GM21723 (cell line): ENCODE data around the gene HDAC2.
"Not testable (repeated sequence)": the region's sequence is repeated elsewhere in the genome, so short reads cannot be mapped to it uniquely, and the experiment has no call there.

Experiments used
- ATAC-seq: cut with Tn5 transposase; IDR thresholded peaks from one replicate; pipeline ENCODE4 v1.9.1; 2021; ENCODE audit warnings: mild to moderate bottlenecking, moderate library complexity; ENCODE audit not compliant: unreplicated experiment

The HDAC2 gene

GRCh38 chr6:113970805-113971676, at the start of gene HDAC2:
Gene HDAC2, minus strand, starts transcription at chr6:113971148. Its CDS starts 240 bp downstream, at chr6:113970908.
- peak; percentile 81 for ATAC-seq

GRCh38 chr6:114020196-114020595, 49.2 kb upstream of the HDAC2 start:
- no peak for ATAC-seq

- not testable (repeated sequence) for ATAC-seq
Measured at GRCh38 chr6:114017146-114017545, 46.2 kb upstream of the HDAC2 start.

GRCh38 chr6:114014106-114014505, 43.2 kb upstream of the HDAC2 start:
- not testable (repeated sequence) for ATAC-seq

- not testable (repeated sequence) for ATAC-seq
Measured at GRCh38 chr6:114011486-114011885, 40.5 kb upstream of the HDAC2 start.

- no peak for ATAC-seq
Measured at GRCh38 chr6:114010540-114010939, 39.6 kb upstream of the HDAC2 start.

GRCh38 chr6:114009192-114009591, 38.2 kb upstream of the HDAC2 start:
- no peak for ATAC-seq

GRCh38 chr6:114008331-114008730, 37.4 kb upstream of the HDAC2 start:
- no peak for ATAC-seq

- no peak for ATAC-seq
Measured at GRCh38 chr6:114007516-114007915, 36.6 kb upstream of the HDAC2 start.

- no peak for ATAC-seq
Measured at GRCh38 chr6:114001354-114001753, 30.4 kb upstream of the HDAC2 start.

GRCh38 chr6:114000069-114000468, 29.1 kb upstream of the HDAC2 start:
- no peak for ATAC-seq

- ATAC-seq = no peak
Measured at GRCh38 chr6:113999284-113999683, 28.3 kb upstream of the HDAC2 start.

- no peak for ATAC-seq
Measured at GRCh38 chr6:113998811-113999210, 27.9 kb upstream of the HDAC2 start.

GRCh38 chr6:113997116-113997515, 26.2 kb upstream of the HDAC2 start:
- ATAC-seq = no peak

GRCh38 chr6:113995634-113996033, 24.7 kb upstream of the HDAC2 start:
- no peak for ATAC-seq

- ATAC-seq = peak; percentile 96
Measured at GRCh38 chr6:113994934-113995342, 24.0 kb upstream of the HDAC2 start.

GRCh38 chr6:113989675-113990074, 18.7 kb upstream of the HDAC2 start:
- no peak for ATAC-seq

- ATAC-seq = not testable (repeated sequence)
Measured at GRCh38 chr6:113982675-113983074, 11.7 kb upstream of the HDAC2 start.

GRCh38 chr6:113982055-113982550, 11.2 kb upstream of the HDAC2 start:
- ATAC-seq = no peak

- ATAC-seq = peak; percentile 64
Measured at GRCh38 chr6:113980937-113981554, 10.1 kb upstream of the HDAC2 start.

GRCh38 chr6:113979937-113980336, 9.0 kb upstream of the HDAC2 start:
- peak; percentile 62 for ATAC-seq

- ATAC-seq = no peak
Measured at GRCh38 chr6:113978084-113978675, 7.2 kb upstream of the HDAC2 start.
